Left lobe of liver (tissue), 2 donors: ENCODE measurements around the gene CLEC7A. TPM values are rescaled to one million over a fixed set of nuclear protein-coding genes. Genes with fewer than 3 reads are reported as not detected.
A peak's percentile ranks its signal among the peaks of the same experiment; 100 is the strongest.

Experiments used
- ATAC-seq: fragments of 200-7000 bp; cut with Tn5 transposase; one replicate; pipeline ENCODE4 v1.9.1; 2020; ENCODE audit warnings: mild to moderate bottlenecking, moderate library complexity
- DNase-seq: peaks from one replicate; pipeline ENCODE4 v3.0.0-alpha.2; 2020; ENCODE audit warnings: low spot score
- total RNA-seq: library from RNA; stranded (reverse); gene quantifications from one replicate; pipeline ENCODE4 v1.2.1, GENCODE V29; 2021
- donor health status: DM: no; HTN: no; CAD: no; lungs with moderate emphysema.
- donor health status: DM: no; HTN: yes; CAD: no.

The CLEC7A gene
- total RNA-seq, 1 donor from 2014 or later = 1.2 TPM

- DNase-seq (no peak), ATAC-seq (no peak)
These were observed 13.1 kb upstream of the CLEC7A start for GRCh38 chr12:10142976-10143589.

- ATAC-seq (peak; percentile 84), DNase-seq (no peak)
These were observed 10.0 kb upstream of the CLEC7A start for GRCh38 chr12:10140001-10140400.

- ATAC-seq = peak; percentile 48
These were observed 6.7 kb upstream of the CLEC7A start for GRCh38 chr12:10136637-10137205.

GRCh38 chr12:10135126-10135525 lies 5.1 kb upstream of the CLEC7A start:
- no peak for DNase-seq
- ATAC-seq = no peak

More at GRCh38 chr12:10136637-10137205, 6.7 kb upstream of the CLEC7A start:
- no peak for DNase-seq

- no peak for ATAC-seq
- DNase-seq = no peak
These were observed 2.9 kb upstream of the CLEC7A start for GRCh38 chr12:10132850-10133370.

- DNase-seq = no peak
- ATAC-seq = no peak
These were observed 1.2 kb upstream of the CLEC7A start for GRCh38 chr12:10131111-10131690.

- ATAC-seq (peak; percentile 26), DNase-seq (no peak)
These were observed 1.3 kb downstream of the CLEC7A start for GRCh38 chr12:10128687-10129086.

- DNase-seq (no peak), ATAC-seq (no peak)
These were observed 3.6 kb downstream of the CLEC7A start for GRCh38 chr12:10126413-10126812.

GRCh38 chr12:10122689-10123088 lies 7.3 kb downstream of the CLEC7A start:
- ATAC-seq (peak; percentile 81), DNase-seq (no peak)

- DNase-seq = no peak
- no peak for ATAC-seq
These were observed 8.7 kb downstream of the CLEC7A start for GRCh38 chr12:10121278-10121677.

- ATAC-seq (no peak), DNase-seq (no peak)
These were observed 10.9 kb downstream of the CLEC7A start for GRCh38 chr12:10119066-10119465.

GRCh38 chr12:10115890-10116289 lies 14.1 kb downstream of the CLEC7A start:
- DNase-seq = no peak
- no peak for ATAC-seq

- DNase-seq = no peak
- no peak for ATAC-seq
These were observed 14.7 kb downstream of the CLEC7A start for GRCh38 chr12:10115311-10115710.

GRCh38 chr12:10113920-10114319 lies 16.1 kb downstream of the CLEC7A start:
- no peak for ATAC-seq
- DNase-seq = no peak

- ATAC-seq = no peak
- DNase-seq = no peak
These were observed 16.9 kb downstream of the CLEC7A start for GRCh38 chr12:10113075-10113474.

- no peak for DNase-seq
These were observed 18.5 kb downstream of the CLEC7A start for GRCh38 chr12:10111451-10111850.

GRCh38 chr12:10110256-10110844 lies 19.6 kb downstream of the CLEC7A start:
- DNase-seq (no peak), ATAC-seq (peak; percentile 58)

More at GRCh38 chr12:10111451-10111850, 18.5 kb downstream of the CLEC7A start:
- no peak for ATAC-seq

GRCh38 chr12:10102322-10102721 lies 27.7 kb downstream of the CLEC7A start:
- DNase-seq (no peak), ATAC-seq (peak; percentile 38)

GRCh38 chr12:10101648-10102220 lies 28.3 kb downstream of the CLEC7A start:
- no peak for DNase-seq

GRCh38 chr12:10101042-10101579 lies 28.9 kb downstream of the CLEC7A start:
- peak; percentile 75 for ATAC-seq
- no peak for DNase-seq

More at GRCh38 chr12:10101648-10102220, 28.3 kb downstream of the CLEC7A start:
- no peak for ATAC-seq

- DNase-seq (no peak), ATAC-seq (peak; percentile 50)
These were observed 31.2 kb downstream of the CLEC7A start, which contains the start of gene CLEC1A for GRCh38 chr12:10098791-10099190. Gene CLEC1A (minus strand): TSS chr12:10098985. CDS start chr12:10098922, 63 bp downstream.
